ENCODE data around the gene PPP1R16B.

DNA sequence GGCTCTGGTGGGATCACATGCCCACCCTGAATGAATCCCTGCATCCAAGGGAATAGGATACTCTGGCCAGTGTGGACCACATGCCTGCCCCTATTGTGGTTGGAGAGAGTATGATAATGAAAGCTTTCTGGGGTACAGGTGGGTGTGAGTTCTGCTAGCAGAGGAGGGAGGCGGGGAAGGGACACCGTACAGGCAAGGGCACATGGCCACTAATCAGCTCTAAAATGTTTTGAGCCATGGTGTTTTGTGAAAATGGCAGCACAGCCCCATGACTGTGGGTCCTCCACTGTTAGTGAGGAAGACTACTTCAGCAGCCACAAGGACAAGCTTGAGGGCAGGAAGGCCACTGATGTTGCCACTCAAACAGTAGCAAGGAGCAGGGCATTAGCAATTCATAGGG, 144.8 kb downstream of the PPP1R16B start:
- TF ChIP-seq EP300 (IDR thresholded peaks at IDR 0.05; ENCODE audit: borderline replicate concordance in 1 of 2, control insufficient read depth in 1 of 2, low read depth in 2 of 2, low read length in 2 of 2) (no peak), SIN3A (IDR thresholded peaks at IDR 0.05; ENCODE audit: low read depth, low read length) (no peak), ETV6 (conservative IDR thresholded peaks at IDR 0.05 in 1 of 2, IDR thresholded peaks at IDR 0.05 in 1 of 2; ENCODE audit: borderline replicate concordance in 1 of 2, low read depth in 1 of 2) (no peak), RFX5 (IDR thresholded peaks at IDR 0.05; ENCODE audit: low read depth, low read length) (no peak), NFYB (IDR thresholded peaks at IDR 0.05; ENCODE audit: insufficient read depth, low read depth, low read length) (no peak)
- TF ChIP-seq, protein P1, sequence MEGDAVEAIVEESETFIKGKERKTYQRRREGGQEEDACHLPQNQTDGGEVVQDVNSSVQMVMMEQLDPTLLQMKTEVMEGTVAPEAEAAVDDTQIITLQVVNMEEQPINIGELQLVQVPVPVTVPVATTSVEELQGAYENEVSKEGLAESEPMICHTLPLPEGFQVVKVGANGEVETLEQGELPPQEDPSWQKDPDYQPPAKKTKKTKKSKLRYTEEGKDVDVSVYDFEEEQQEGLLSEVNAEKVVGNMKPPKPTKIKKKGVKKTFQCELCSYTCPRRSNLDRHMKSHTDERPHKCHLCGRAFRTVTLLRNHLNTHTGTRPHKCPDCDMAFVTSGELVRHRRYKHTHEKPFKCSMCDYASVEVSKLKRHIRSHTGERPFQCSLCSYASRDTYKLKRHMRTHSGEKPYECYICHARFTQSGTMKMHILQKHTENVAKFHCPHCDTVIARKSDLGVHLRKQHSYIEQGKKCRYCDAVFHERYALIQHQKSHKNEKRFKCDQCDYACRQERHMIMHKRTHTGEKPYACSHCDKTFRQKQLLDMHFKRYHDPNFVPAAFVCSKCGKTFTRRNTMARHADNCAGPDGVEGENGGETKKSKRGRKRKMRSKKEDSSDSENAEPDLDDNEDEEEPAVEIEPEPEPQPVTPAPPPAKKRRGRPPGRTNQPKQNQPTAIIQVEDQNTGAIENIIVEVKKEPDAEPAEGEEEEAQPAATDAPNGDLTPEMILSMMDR (IDR thresholded peaks at IDR 0.05 in 2 of 3, conservative IDR thresholded peaks at IDR 0.05 in 1 of 3; ENCODE audit: control insufficient read depth in 2 of 3, extremely low read depth in 1 of 3, insufficient read depth in 1 of 3, low read depth in 3 of 3, low read length in 3 of 3), result no peak

All from GM12878 (cell line).